ENCODE measurements around the gene COL13A1.

The COL13A1 gene

DNA sequence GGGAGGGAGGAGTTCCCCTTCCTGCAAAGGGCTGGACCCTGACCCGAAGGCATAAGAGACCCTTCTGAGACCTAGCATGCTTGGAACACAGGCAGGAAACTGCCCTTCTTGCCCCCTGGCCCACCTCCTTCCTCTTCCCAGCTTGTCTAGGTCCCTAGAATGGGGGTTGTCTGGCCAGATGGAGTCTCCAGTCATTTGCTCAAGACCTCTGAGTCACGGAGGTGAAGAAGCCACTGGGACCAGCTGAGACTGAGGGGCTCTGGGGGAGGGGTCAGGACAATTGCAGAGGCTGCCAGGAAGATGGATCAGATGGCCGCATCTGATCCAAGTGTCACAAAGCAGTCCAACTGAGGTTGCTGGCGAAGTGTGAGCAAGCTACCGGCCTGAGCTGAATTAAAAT lies 46.2 kb downstream of the COL13A1 start:
- DNase-seq: no peak

DNA sequence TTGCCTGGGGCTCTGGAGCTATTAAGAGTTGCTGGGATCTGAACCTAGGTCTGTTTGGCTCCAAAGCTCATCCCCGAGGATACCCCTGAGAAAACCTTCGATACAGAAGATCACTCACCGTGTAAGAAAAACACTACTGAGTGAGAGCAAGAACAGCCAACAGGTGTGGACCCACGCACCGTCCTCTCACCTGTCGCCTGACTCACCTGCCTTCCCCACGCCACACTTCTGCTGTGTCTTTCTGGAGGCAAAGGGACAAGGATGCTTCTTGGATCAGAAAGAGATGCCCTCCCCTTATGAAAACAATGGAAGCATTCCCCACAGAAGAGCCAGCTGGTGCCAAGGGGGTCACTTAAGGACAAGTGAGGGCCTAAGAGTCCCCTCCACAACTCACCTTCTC lies 46.7 kb downstream of the COL13A1 start:
- no peak for DNase-seq

DNA sequence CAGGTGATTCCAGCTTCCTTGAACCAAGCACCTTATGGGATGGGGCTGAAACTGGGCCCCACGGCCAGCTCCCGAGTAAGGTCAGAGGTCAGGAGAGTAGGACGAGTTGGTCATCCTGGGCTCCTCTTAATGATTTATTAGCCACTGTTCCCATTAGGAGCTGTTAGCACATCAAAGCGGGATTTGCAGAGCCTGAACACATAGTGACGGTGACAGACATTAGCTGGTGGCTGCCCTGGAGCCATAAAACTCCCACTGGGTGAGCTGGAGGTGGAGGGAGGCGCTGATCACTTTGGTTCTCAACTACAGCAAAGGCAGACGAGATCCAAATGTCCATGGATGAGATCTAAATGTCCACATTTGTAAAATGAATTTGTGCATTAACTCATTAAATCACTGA lies 48.1 kb downstream of the COL13A1 start:
- DNase-seq: no peak

DNA sequence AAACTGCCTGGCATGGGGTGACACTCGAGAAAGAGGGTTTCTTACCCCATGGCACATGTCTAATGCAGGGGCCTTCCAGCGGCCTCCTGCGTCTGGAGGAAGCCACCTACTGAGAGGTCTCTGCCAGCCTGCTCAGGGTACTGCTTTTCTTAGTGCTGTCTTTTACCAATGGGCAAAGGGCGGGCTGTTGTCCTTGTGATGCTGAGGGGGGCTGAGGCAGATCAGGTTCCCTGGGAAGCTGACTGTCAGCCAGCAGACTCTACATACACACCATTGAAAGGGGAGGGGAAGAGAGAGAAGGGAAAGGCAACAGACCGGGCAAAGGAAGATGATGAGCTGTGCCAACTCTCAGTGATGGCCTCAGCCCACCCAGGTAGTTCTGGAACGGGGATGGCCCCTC lies 48.7 kb downstream of the COL13A1 start:
- DNase-seq: no peak

DNA sequence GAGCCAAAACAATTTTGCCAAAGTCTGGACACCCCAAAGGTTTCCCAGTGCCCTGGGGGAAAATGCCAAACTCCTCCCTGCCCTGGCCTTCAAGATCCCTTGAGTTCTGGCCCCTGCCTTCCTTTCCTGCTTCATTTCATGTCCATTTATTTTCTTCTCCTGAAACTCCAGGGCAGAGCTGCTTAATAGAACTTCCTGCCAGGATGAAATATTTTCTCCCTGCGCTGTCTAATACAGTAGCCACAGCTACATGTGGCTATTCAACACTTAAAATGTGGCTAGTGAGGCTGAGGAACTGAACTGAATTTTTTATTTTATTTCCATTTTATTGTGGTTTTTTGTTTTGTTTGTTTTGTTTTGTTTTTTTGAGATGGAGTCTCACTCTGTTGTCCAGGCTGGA lies 49.6 kb downstream of the COL13A1 start:
- no peak for DNase-seq

DNA sequence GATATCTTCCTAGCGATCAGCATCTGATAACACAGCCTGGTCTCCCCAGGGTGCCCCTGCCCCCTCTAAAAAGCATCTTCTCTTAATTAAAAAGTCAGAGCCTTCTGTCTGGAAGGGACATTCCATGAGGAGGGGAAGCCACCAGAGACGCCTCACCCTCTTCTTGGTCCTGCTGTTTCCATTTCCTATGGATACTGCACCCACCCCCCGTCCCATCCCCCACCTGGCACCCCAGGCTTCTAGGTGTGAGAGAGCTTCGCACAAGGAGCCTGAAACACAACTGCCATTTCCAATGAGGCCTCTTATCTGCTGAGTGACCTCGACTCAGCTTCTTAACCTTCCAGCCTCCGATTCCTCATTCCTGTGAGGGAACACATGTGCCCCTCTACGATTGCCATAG lies 51.4 kb downstream of the COL13A1 start:
- DNase-seq: no peak

DNA sequence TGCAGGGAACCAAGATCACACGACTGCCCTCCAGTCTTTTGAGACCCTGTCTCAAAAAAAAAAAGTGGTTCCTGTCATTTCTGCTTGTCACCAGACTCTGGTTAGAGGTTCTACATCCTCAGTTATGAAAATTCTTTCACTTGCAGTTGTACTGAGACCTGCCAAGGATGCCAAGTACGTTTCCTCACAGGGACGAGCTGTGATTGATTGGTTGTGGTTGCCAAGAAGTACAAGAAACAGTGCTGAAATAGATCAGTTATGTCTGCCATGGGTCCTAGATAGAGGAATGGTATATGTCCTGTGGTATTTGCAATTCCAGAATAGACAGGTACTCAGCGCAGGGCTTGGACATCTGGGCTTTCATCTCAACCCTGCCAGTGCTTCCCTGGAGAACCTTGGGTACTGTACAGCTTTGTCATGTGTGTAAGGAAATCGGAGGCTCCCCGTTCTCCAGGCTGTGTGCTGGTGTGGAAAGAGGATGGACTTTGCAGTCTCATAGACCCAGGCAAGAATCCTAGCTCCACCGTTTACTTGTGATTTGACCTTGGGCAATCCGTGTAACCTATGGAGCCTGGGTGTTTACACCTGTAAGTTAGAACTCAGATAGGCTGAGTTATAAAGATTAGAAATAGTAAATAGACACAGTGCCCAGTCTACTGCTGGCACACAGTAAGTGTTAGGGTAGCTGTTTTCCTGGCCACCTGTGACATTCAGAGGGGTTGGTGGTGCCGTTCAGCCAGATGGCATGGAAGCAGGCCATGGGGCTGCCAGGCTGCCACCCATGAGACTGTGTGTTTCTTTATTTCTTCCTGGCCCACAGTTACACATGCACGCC lies 53.0 kb downstream of the COL13A1 start:
- DNase-seq: peak; percentile 31

DNA sequence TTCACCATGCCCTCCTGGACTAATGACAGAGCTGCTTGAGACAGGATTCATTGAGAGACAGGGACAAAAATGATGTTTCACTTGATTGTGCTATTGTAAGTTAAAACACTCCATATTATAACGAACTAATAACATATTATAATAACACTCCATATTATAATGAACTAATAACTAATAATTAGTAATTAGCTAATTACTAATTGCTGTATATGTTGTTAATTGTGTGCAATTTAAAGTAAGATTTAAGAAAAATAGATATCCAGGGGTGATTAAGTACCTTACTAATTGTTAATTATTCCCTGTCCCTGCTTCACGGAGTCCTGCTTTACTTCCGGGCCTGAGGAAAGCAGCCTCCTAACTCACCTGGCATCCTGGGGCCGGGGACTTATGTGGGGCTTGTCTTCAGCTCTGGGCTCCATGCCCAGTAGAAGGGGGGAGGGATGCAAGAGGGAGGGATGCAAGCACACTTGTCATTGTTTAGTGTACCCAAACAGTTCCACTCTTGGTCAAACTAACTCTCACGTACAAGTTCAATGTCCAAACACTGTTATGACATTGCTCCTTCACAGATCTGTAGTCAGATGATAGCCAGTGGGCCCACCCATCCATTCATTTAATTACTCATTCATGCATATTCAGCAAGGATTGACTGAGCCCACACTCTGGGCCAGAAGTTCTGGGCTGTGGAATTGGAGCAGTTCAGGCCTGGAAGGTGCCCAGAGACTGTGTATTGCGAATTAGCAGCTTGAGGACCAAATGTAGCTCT lies 53.8 kb downstream of the COL13A1 start:
- no peak for DNase-seq

DNA sequence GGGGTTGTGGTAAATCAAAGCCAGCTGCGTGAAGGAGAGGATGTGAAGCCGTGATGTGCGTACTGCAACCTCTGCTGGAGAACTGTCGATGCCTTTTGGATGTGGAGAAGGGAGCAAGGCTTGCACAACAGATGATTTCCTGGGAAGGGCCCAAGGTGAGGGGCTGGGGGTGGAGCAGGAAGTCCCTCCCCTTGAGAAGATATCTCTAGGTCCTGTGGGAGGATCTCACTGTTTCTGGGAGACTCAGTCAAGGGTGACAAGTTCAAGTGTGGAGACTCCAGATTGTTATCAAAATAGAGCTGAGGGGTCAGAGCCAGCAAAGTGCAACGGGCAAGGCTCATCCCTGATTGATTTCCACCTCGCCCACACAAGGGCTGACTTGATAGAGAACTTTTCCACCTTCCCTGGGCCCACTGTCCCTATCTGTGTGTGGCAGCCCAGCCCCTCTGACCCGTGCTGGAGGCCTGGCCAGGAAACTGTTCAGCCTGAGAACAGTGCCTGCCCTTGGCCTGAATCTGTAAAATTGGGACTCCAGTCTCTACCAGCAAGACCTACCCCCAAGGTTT lies 55.0 kb downstream of the COL13A1 start:
- no peak for DNase-seq

DNA sequence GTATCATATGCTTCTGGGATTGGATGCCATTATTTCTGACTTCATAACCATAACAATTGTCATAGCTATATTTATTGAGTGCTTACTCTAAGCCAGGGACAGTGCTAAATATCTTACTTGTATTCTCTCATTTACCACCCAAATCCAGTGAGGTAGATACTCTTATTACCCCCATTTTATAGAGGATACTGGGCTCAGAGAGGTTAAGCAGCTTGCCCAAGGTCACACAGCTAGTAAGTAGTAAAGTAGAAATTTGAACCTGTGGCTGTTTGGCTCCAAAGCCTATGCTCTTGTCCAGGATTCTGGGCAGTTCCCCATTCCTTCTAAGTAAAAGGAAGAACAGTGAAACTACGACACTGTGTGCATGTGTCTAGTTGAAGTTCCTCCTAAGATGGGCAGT lies 56.5 kb downstream of the COL13A1 start:
- DNase-seq: no peak

DNA sequence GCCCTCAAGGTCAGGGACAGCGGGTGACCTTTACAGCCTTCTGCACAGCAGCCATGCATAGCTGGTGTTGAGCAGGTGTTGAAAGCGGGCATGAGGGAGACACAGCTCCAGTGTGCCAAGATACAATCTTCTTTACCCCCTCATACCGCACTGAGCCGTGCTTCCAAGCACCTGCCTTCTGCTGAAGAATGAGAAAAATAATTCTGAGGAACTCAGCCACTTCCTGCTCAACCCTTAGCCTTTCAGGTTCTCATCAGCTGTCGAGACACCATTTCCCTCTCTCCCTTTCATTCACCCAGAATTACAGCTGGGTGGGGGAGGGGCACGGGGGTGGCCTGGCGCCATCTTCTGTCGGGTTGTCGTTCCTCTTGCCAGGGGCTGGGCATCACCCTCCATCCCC lies 58.6 kb downstream of the COL13A1 start:
- DNase-seq: no peak

DNA sequence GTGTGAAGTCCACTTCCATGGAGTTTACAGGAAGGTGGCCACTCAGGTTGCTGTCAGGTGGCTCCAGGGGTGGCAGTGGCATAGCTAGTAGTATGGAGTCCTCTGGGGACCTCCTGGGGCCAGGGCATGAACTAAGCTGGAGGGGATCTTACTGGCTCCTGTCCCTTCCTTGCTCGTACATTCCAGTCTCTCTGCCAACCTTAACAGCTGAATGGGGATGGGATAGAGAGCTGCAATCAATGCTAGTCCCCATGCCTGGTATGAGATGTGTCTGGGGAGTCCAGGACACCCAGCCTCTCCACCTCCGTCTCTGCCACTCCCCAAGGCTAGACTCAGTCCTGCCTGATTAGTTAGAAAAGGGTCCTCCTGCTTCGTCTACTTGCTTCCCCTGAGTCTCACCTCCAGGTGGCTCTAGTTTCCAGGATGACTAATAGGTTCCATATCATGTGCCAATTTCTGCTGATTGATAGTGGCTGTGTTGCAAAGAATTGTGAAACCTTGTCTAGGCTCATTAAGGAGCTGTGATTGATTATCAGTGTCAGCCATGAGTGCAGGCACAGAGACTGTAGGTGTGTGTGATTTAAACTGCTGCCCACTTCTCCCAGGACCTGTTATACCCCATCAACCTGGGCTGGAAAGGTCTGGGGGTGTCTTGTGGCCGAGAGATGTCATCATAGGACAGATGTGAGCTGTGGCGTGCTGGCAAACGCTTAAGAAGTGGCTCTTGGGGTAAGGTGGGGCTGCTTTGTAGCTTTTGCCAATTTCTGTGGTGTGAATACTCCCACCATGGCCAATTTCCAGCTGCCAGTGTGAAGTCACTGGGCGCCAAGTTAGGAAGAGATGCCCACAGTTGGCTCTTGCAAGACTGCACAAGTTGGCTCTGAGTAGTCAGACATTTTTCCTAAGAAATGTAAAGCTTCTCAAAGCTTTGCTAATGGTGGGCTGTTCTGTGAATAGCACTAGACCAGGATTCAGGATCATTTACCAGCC lies 59.8 kb downstream of the COL13A1 start:
- peak; percentile 35 for DNase-seq

DNA sequence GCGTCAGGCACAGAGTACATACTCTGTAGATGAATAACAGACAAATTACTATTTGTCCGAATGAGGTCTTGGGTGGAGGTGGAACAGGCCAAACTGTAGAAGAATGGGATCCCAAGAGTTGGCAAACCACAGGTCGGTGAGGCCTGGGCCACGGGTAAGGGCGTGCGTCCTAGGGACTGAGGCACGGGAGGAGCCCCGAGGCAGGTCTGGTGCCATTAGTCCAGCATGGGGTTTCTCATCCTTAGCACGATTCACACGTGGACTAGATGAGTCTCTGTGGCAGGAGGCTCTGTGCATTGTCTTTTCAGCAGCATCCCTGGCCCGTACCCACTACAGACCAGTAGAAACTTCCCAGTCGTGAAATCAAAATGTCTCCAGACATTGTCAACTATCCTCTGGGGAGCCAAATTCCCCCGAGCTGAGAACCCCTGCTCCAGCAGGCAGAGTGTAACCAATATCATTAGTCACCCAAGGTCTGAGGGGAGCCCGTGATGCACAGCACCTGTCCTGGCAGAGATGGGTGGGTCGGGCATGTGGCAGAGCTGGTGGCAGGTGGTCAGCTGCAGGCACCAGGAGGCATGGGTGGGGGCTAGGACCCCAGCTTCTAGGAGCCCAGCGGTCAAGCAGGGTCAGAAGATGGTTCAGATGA lies 61.3 kb downstream of the COL13A1 start:
- DNase-seq: no peak

DNA sequence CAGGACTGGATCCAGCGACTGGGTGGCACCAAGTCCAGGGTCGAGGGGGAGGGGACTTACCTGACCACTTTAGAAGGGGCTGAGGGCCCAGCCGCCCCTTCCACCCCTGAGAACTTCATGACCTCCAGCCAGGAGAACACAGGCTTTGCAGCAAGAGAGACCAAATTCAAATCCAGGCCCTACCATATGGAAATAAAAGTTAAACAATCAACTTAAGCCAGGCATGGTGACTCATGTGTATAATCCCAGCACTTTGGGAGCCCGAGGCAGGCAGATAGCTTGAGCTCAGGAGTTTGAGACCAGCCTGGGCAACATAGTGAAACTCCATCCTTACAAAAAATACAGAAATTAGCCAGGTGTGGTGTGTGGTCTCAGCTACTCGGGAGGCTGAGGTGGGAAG lies 61.9 kb downstream of the COL13A1 start:
- DNase-seq: no peak

DNA sequence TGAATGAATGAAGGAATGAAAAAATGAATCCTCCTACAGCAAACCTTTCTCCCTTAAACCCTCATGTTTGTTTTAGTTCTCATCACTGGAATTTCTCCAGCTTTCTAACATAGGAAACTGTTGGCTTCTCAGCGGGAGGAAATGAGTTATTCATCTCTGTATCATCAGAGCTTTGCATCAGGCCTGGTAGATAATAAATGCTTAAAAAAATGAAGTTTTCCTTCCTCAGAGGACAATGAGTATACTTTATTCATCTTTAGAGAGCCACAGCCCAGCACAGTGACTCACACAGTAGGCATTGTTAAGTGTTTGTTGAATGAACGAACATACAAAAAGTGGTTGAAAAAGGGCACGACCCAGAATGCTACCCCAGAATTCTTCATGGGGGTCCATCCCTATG lies 62.6 kb downstream of the COL13A1 start:
- no peak for DNase-seq

DNA sequence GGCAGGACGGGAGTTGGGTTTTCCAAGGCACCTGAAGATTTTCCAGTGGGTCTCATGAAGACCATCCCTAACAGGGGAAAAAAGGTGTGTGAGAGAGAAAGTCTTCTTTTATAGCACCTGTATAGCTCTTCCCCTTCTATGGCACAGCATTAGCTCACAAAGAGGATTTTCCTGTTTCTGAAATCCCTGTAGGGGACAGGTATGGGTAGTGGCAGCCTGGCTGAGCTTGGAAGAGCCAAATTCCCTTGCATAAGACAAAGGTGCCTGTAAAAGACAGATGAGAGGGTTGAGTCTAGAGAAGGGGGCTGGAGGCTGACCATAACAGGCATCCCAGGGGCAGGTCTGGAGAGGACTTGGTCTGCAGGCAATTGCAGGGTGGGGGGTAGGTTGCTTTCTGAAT lies 63.7 kb downstream of the COL13A1 start:
- DNase-seq: no peak

DNA sequence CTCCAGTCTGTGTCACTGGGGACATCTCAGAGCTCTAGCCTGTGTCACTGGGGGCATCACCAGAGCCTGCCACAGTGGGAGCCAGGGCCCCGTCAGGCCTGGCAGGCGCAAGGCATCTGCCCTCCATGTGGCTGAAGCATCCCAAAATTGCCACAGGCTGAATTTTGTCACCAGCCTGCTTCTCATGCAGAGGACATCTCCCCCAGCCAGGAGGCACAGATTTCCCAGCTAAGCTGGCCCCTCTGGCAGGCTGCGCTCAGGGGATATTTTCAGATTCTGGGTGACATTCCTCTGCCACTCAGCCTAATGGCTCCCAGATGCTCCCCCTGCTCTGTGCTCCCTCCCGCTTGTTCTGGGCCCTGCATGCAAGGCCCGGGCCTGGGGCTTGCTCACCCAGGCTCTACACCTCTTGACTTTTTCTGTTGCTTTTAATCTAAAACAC lies 64.6 kb downstream of the COL13A1 start:
- DNase-seq: no peak

DNA sequence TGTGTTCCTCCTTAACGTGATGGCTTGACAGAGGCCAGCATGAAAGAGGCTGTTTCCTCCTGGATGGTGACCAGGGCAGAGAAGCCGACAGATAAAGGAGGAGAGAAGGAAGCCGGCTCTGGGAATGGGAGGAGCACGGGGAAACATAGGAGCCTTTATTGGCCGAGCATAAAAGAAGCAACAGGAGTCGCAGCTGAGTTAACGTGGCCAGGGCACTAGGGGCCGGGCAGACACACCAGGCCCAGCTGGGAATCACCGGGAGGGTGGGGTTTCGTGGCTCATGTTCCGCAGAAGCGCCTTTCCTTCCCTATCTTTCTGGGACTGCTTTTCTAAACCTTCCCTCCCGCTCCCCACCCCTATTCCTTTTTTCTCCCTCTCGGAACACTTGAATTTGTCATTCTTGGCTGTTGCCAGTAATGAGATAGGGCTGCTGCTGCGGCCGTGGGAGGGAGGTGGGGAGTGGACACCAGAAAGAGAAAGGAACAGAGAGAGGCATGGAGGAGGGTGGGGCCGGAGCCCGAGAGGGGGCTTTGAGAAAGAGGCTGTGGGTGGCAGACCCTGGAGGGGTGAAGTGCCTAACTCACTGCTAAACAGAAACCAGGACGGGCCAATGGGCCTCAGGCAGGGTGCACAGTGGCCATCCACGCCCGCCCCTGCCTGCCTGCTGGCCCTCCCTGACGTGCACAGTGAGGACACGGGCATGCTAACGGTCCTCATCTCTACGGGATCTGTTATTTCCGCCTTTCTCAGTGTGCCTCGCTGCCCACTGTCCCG lies 65.2 kb downstream of the COL13A1 start:
- DNase-seq: no peak

DNA sequence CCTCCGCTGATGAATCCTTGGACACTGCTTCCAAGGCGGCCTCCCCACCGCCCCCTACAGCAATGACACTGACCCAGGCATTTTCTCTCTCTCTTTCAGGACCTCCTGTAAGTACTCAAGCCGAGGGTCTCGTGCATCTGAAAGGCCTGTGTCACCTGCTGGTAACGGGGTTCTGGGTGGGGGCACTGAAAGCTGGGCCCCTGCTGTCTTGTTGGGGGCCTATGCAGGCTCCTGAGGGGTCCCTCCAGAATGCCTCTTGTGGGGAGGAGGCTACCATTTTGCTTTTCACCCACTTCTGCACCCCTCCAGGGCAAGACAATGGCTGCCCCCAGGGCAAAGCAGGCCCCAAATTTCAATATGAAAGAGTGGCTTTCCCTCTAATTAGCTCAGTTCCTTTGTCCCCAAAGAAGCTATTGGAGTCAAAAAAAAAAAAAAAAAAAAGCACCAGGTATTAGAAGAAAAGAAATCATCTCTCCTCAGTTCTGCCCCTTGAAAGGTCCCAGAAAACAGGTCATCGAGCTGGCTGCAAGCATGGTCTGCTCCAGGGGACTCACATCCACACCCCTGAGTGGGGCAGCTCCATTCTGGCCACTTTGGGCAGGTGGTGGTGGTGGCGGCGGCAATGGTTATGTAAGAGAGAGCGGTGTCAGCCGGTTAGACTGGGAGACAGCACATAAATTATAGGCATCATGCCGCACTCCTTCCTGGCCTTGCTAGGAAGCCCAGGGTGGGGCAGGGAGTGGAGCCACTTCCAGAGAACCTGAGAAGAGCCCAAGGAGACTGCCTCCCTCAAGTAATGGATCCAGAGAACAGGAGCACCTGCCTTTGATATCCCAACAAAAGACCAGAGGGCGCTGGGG lies 66.2 kb downstream of the COL13A1 start:
- DNase-seq: no peak

DNA sequence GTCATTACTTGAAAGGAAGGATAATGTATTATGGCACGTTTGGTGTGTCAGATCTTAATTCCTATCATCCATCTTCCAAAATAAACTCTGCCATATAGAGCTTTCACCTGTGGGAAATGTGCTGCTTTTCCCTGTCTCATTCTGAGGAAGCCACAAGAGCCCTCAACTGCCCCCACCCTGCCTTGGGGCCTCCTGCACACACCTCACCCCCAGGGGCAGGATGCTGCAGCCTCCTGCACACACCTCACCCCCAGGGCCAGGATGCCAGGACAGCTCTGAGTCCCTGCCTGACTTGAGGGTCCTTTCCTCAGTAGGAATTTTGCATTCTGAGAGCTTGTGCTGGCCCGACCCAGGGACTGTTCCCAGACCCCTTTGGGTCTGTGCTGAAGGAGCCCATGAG lies 67.1 kb downstream of the COL13A1 start:
- DNase-seq: no peak
